ENCODE measurements around the gene DYTN.

Gene DYTN

DNA sequence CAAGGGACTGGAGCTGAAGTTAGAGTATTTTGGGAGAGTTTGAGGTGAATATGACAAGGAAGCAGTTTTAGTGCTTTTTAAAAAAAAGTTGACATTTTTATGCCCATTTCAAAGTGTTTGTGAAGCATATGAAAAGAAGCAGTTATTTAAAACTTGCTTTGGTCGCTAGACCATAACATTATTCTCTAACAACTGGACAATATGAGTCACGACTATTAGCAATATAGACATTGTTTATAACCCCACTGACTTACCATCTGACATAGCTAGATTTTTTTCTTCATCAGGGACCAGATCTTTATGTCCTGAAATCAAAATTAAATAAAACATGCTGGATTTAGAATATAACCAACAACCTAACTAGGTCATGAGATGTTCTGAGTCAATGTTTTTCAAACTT, 22.6 kb upstream of the DYTN start:
- H3K27ac ChIP-seq, result no peak overlapping the region
- no peak overlapping the region for H3K4me3 ChIP-seq (ENCODE audit: low read depth in 1 of 2, low read length in 1 of 2)
- H3K9me3 ChIP-seq, result no peaks in the 10 kb centered on the region
- H3K27me3 ChIP-seq, result no peaks in the 10 kb centered on the region
- no peaks in the 10 kb centered on the region for H3K36me3 ChIP-seq
- H3K4me1 ChIP-seq (ENCODE audit: control insufficient read depth in 1 of 2, insufficient read depth in 1 of 2, low read depth in 1 of 2, low read length in 1 of 2), result no peaks in the 10 kb centered on the region
- TF ChIP-seq, protein P1, sequence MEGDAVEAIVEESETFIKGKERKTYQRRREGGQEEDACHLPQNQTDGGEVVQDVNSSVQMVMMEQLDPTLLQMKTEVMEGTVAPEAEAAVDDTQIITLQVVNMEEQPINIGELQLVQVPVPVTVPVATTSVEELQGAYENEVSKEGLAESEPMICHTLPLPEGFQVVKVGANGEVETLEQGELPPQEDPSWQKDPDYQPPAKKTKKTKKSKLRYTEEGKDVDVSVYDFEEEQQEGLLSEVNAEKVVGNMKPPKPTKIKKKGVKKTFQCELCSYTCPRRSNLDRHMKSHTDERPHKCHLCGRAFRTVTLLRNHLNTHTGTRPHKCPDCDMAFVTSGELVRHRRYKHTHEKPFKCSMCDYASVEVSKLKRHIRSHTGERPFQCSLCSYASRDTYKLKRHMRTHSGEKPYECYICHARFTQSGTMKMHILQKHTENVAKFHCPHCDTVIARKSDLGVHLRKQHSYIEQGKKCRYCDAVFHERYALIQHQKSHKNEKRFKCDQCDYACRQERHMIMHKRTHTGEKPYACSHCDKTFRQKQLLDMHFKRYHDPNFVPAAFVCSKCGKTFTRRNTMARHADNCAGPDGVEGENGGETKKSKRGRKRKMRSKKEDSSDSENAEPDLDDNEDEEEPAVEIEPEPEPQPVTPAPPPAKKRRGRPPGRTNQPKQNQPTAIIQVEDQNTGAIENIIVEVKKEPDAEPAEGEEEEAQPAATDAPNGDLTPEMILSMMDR (IDR thresholded peaks at IDR 0.05), result no peak

DNA sequence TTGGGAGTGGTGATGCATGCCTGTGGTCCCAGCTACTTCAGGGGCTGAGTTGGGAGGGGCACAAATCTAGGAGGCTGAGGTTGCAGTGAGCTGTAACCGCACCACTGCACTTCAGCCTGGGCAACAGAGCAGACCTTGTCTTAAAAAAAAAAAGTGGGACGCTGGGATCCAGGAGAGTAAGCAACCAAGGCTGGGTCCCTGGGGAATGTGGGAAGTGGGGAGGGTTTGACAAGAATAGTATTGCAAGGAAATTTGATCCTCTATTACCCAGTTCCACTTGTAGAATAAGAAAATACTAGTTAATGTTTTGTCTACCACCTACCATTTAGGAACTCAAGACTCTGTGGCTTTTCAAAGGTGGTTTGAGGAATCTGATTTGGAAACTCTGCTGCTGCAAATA, 21.1 kb upstream of the DYTN start:
- Histone ChIP-seq H3K27me3 (no peaks in the 10 kb centered on the region), H3K4me1 (ENCODE audit: control insufficient read depth in 1 of 2, insufficient read depth in 1 of 2, low read depth in 1 of 2, low read length in 1 of 2) (no peaks in the 10 kb centered on the region), H3K4me3 (ENCODE audit: low read depth in 1 of 2, low read length in 1 of 2) (no peak overlapping the region), H3K27ac (no peak overlapping the region), H3K9me3 (no peaks in the 10 kb centered on the region), H3K36me3 (no peaks in the 10 kb centered on the region)
- TF ChIP-seq, protein P1 (IDR thresholded peaks at IDR 0.05), result no peak

DNA sequence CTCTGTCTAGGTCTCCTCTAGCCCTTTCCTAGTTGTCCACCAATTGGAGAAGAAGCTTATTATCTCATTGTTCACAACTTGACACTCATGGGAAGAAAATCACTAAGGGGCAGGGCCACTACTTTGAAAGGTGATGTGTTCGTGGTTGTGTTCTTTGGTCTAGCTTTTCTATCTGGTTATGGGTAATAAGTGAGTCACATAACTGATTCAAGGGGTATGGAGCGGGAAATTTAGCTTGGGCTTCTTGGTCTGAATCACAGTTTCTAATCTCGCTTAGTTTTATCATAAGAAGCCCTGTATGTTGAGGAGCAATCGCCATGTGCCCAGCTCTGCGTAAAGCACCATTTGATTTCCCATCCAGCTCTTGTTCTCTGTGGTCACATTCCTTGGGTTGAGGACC, 18.7 kb upstream of the DYTN start:
- no peak overlapping the region for H3K27ac ChIP-seq
- H3K27me3 ChIP-seq, result no peaks in the 10 kb centered on the region
- H3K9me3 ChIP-seq, result no peaks in the 10 kb centered on the region
- TF ChIP-seq, protein P1 (IDR thresholded peaks at IDR 0.05), result no peak
- no peaks in the 10 kb centered on the region for H3K36me3 ChIP-seq
- no peaks in the 10 kb centered on the region for H3K4me1 ChIP-seq (ENCODE audit: control insufficient read depth in 1 of 2, insufficient read depth in 1 of 2, low read depth in 1 of 2, low read length in 1 of 2)
- H3K4me3 ChIP-seq (ENCODE audit: low read depth in 1 of 2, low read length in 1 of 2), result no peak overlapping the region

DNA sequence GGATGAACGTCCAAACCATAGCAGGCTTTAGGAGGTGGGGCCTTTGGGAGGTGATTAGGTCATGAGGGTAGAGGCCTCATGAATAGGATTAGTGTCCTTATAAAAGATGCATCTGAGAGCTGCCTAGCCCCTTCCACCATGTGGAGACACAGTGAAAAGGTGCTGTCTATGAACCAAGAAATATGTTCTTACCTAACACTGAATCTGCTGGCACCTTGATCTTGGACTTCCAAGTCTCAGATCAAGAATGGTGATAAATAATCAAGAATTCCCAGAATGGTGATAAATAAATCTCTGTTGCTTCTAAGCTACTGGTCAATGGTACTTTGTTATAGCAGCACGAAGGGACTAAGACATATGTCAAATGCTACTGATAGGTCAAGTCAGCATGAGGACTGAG, 15.1 kb upstream of the DYTN start:
- Histone ChIP-seq H3K27me3 (no peaks in the 10 kb centered on the region), H3K9me3 (no peaks in the 10 kb centered on the region), H3K4me3 (ENCODE audit: low read depth in 1 of 2, low read length in 1 of 2) (no peak overlapping the region), H3K27ac (no peak overlapping the region), H3K4me1 (ENCODE audit: control insufficient read depth in 1 of 2, insufficient read depth in 1 of 2, low read depth in 1 of 2, low read length in 1 of 2) (no peaks in the 10 kb centered on the region), H3K36me3 (no peaks in the 10 kb centered on the region)
- TF ChIP-seq, protein P1 (IDR thresholded peaks at IDR 0.05), result no peak

DNA sequence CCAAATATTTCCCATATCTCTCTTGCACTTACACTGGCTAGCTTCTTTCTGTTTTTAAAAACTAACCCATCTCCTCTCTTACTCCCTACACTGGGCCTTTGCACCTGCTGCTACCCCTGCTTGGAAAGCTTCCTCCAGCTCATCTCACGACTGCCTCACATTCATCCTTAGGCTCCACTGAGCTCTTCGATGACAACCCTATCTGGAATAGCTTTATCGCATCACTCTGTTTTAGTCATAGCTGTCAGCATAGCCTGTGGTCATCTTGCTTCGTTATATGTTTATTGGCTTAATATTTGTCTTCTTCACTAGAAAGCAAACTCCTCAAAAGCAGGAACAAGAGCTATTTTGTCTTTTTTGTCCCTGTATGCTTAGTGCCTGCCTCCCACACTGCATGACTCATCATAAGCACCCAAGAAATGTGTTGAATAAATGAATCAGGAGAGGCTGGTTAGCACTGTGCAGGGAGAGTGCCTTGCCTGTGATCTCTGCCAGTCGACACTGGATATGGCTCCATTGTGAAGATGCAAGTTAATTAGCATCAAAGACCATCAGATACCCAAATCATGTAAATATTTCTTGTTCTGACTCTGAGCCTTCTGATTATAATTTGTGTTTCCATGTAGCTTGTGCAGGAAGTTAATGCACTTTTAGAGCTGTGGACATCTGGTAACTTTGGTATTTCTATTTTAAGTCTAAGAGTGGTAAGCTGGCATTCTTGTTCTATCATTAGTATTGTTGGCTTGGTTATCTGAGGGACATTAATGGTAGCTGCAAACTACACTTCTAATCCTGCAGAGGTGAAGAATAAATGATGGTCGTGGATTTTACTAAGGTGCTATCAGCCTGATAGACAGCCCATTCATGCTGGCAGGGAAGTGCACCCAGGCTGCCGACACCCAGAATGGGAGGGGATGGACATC, 10.3 kb upstream of the DYTN start:
- Histone ChIP-seq H3K9me3 (no peaks in the 10 kb centered on the region), H3K27ac (no peak overlapping the region), H3K36me3 (no peaks in the 10 kb centered on the region), H3K4me1 (ENCODE audit: control insufficient read depth in 1 of 2, insufficient read depth in 1 of 2, low read depth in 1 of 2, low read length in 1 of 2) (no peaks in the 10 kb centered on the region), H3K4me3 (ENCODE audit: low read depth in 1 of 2, low read length in 1 of 2) (no peak overlapping the region), H3K27me3 (no peaks in the 10 kb centered on the region)
- TF ChIP-seq, protein P1 (IDR thresholded peaks at IDR 0.05), result no peak
